Endothelial cell (in vitro differentiated cells): ENCODE data around the gene GAS2L1. TPM values are rescaled to one million over a fixed set of nuclear protein-coding genes. Genes with fewer than 3 reads are reported as not detected.

ENCODE experiments used
- DNase-seq: peaks from one replicate; pipeline ENCODE4 v3.0.0; 2021; ENCODE audit warnings: low spot score
- H3K27ac Mint-ChIP-seq: one replicate; pipeline ENCODE4 v1.8.0; 2021; ENCODE audit warnings: mixed read lengths, inconsistent platforms; ENCODE audit not compliant: unreplicated experiment
- H3K27me3 Mint-ChIP-seq: one replicate; pipeline ENCODE4 v1.8.0; 2021; ENCODE audit warnings: mild to moderate bottlenecking, moderate library complexity, mixed read lengths, inconsistent platforms; ENCODE audit not compliant: unreplicated experiment
- H3K36me3 Mint-ChIP-seq: one replicate; pipeline ENCODE4 v1.8.0; 2021; ENCODE audit warnings: mild to moderate bottlenecking, low read depth, mixed read lengths, inconsistent platforms; ENCODE audit not compliant: unreplicated experiment
- H3K4me1 Mint-ChIP-seq: one replicate; pipeline ENCODE4 v1.8.0; 2021; ENCODE audit warnings: mild to moderate bottlenecking, mixed read lengths, inconsistent platforms; ENCODE audit not compliant: unreplicated experiment
- H3K4me3 Mint-ChIP-seq: one replicate; pipeline ENCODE4 v1.8.0; 2021; ENCODE audit warnings: mild to moderate bottlenecking, mixed read lengths, inconsistent platforms; ENCODE audit not compliant: unreplicated experiment
- H3K9me3 Mint-ChIP-seq: one replicate; pipeline ENCODE4 v1.8.0; 2021; ENCODE audit warnings: mixed read lengths, inconsistent platforms; ENCODE audit not compliant: unreplicated experiment
- CTCF ChIP-seq: fragments of 200-600 bp; sonication (generic); IDR thresholded peaks from one replicate; pipeline ENCODE4 v1.5.0; 2021; ENCODE audit warnings: antibody characterized with exemption; ENCODE audit not compliant: unreplicated experiment
- total RNA-seq: library from RNA; stranded (reverse); fragmentation: NEBNext Ultra II Directional; extraction: Animal tissue kit (Norgen Biotek cat#: 25700); gene quantifications from one replicate; pipeline ENCODE4 v1.2.1, GENCODE V29; 2021; ENCODE audit not compliant: unreplicated experiment

GAS2L1 gene
- total RNA-seq, 1 donor from 2014 or later, result 33.6 TPM

DNA sequence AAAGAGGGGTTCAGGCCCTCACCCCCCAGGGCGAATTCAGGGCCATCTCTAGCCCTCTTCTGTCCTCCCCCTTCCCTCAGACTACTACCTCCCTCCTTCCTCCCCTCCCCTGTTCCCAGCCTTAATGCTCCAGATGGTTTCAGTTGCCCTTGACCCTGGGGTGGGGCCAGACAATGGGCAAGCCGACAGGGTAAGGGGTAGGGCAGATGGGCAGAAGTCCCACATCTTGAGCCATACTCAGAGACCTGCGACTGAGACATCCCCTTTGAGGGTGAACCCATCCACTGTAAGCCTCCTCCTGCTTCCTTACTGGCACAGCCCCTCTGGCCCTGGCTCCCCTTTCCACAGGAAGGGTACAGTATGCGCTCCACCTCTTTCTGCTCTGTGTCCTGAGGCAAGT lies 40.5 kb upstream of the GAS2L1 start:
- peak overlapping the region; percentile 100 for H3K4me3 Mint-ChIP-seq
- peaks cover 28% of the 10 kb centered on the region for H3K36me3 Mint-ChIP-seq
- DNase-seq, result no peak
- peak overlapping the region; percentile 96 for H3K27ac Mint-ChIP-seq
- H3K9me3 Mint-ChIP-seq, result no peaks in the 10 kb centered on the region
- H3K27me3 Mint-ChIP-seq, result peaks cover 17% of the 10 kb centered on the region
- H3K4me1 Mint-ChIP-seq, result peaks cover 37% of the 10 kb centered on the region
- no peak for TF ChIP-seq CTCF

- Mint-ChIP-seq H3K4me1 (peaks cover 43% of the 10 kb centered on the region), H3K4me3 (peak overlapping the region; percentile 100), H3K27me3 (peaks cover 17% of the 10 kb centered on the region), H3K27ac (peak overlapping the region; percentile 96), H3K9me3 (no peaks in the 10 kb centered on the region), H3K36me3 (peaks cover 28% of the 10 kb centered on the region)
- no peak for DNase-seq
- TF ChIP-seq CTCF, result no peak
Observed at GRCh38 chr22:29266564-29267461, 39.6 kb upstream of the GAS2L1 start.

- no peak for TF ChIP-seq CTCF
- Mint-ChIP-seq H3K27ac (peak overlapping the region; percentile 100), H3K9me3 (no peaks in the 10 kb centered on the region), H3K4me3 (peak overlapping the region; percentile 100), H3K27me3 (peaks cover 17% of the 10 kb centered on the region), H3K4me1 (peaks cover 46% of the 10 kb centered on the region), H3K36me3 (peaks cover 32% of the 10 kb centered on the region)
- DNase-seq, result no peak
Observed at GRCh38 chr22:29267462-29267857, 39.0 kb upstream of the GAS2L1 start.

GRCh38 chr22:29267858-29268510 lies 38.5 kb upstream of the GAS2L1 start, which contains the start of the genes EWSR1 and RHBDD3:
EWSR1 (plus strand) TSS chr22:29268268; CDS start chr22:29268337, 69 bp downstream.
RHBDD3 (minus strand) TSS chr22:29267981; CDS start chr22:29265626, 2,355 bp downstream.
- H3K9me3 Mint-ChIP-seq, result no peaks in the 10 kb centered on the region
- peak; percentile 97 for DNase-seq
- TF ChIP-seq CTCF, result no peak
- H3K27me3 Mint-ChIP-seq, result peaks cover 17% of the 10 kb centered on the region
- H3K27ac Mint-ChIP-seq, result peak within 1 kb of the TSS; percentile 100
- H3K36me3 Mint-ChIP-seq, result peaks cover 34% of the 10 kb centered on the region
- H3K4me1 Mint-ChIP-seq, result peaks cover 46% of the 10 kb centered on the region
- H3K4me3 Mint-ChIP-seq, result peak within 1 kb of the TSS; percentile 100
